Hypothalamus (tissue), 51 donors: Measurements from ENCODE around the gene NRXN2.

Experiments
- DNase-seq, 51 donors: peaks; one replicate each; lab custom pipeline; 2025; lab: John Stamatoyannopoulos, UW

Gene NRXN2

DNA sequence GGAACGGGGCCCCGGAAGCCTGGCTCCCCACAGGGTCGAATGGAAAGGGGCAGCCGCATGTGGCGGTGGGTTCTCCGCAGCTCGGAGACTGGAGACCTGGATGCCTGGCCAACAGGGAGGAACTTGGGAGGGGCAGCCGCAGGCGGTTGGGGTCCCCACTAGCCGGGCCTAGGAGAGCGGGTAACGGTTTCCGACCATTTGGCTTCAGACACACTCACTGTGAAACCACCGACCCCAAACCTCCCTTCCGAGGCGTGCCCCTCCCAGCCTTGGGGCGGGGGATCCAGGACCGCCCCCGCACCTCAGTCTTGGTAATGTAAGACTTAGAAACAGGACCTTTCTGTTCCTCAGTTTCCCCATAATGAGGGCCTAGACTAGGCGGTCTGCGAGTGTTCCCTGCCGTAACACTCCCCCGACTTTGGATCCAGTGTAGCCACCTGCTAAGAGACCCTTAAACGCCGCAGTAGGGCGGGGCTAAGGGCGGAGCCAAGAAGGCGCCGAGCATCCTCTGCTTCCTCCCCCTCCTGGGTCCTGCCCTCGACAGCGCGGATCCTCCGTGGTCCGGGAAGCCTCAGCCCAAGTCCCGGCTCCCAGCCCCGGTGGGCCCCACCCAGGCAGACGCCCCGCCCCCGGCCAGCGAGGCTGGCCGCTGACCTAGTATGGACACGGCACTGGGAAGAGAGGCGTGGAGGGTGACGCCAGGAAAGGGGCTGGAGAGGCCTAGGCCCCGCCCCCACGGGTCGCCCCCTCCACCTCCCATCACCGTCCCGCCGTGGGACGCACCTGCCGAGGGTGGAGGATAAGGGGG lies 22.7 kb upstream of the NRXN2 start:
- peak in 29 of 51 donors; percentile 18 to 71 (median 48) for DNase-seq

GRCh38 chr11:64745189-64745520 lies 22.2 kb upstream of the NRXN2 start:
- DNase-seq = peak in 27 of 51 donors; percentile 15 to 55 (median 35)

DNA sequence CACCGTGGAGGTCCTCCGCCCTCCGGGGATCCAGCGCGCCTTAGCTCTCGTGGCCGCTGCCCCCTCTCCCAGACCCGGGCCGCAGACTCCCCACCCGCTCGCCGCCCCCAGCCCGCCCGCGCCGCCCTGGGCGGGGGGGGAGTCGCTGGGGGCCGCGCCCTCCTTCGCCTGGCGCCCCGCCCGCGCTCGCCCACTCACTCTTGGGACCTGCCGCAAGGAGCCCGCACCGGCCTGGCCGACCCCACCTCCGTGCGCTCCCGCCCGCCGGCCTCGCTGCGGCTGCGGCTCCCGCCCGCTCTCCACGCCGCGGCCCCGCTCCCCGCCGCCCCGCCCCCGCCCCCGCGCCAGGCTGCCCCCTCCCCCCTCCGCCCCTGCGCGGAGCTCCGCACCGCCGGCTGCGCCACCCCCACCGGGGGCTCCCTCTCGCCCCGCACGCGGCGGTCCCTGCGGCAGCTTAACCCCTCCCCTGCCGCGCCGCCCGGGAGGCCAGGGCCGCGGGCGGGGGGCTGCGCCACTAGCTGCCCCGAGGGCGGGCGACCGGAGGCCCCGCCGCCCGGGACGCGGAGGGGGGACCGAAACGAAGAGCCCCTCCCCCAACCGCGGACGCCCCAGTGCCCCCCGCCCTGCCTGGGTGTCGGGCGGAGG lies 21.7 kb upstream of the NRXN2 start:
- DNase-seq = peak in 1 of 51 donors; percentile 41

- peak in 31 of 51 donors; percentile 16 to 67 (median 43) for DNase-seq
Measured at GRCh38 chr11:64743591-64744543, 20.9 kb upstream of the NRXN2 start, which contains the start of gene RASGRP2. Gene RASGRP2, minus strand, starts transcription at chr11:64744142. Its CDS starts 1,276 bp downstream, at chr11:64742866.

GRCh38 chr11:64742889-64743590 lies 20.0 kb upstream of the NRXN2 start:
- peak in 24 of 51 donors; percentile 18 to 70 (median 34) for DNase-seq

GRCh38 chr11:64742087-64742888 lies 19.3 kb upstream of the NRXN2 start:
- no peak for DNase-seq

- no peak for DNase-seq
Measured at GRCh38 chr11:64741375-64742086, 18.5 kb upstream of the NRXN2 start.

- no peak for DNase-seq
Measured at GRCh38 chr11:64739871-64740270, 16.9 kb upstream of the NRXN2 start.

- DNase-seq = no peak
Measured at GRCh38 chr11:64736654-64737053, 13.7 kb upstream of the NRXN2 start.

- no peak for DNase-seq
Measured at GRCh38 chr11:64735725-64736259, 12.8 kb upstream of the NRXN2 start.

GRCh38 chr11:64734811-64735724 lies 12.1 kb upstream of the NRXN2 start:
- no peak for DNase-seq

- DNase-seq = no peak
Measured at GRCh38 chr11:64731601-64732000, 8.6 kb upstream of the NRXN2 start.

DNA sequence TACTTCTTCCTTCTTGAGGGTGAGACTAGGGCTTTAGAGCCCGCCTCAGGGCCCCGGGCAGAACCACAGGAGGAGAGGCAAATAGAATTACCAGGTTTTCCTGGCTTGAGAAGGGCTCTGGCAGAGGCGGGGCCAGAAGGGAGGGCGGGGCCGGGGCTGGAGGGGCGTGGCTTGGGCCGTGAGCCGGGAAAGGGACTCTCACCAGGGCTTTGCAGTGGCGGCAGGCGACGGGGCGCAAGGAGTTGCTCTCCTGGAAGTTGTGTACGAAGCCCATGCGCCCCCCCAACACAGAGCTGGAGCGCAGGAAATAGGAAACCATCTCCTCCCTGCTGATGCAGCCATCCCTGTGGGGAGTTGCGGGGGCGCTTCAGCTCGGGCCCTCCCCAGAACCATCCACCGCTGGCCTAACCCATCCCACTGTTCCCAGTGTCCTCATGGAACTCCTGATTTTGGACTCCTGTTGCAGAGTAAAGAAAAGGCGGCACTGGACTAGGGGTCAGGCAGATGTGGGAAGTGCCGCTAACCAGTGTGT lies 6.9 kb upstream of the NRXN2 start:
- DNase-seq = no peak

GRCh38 chr11:64728757-64729365 lies 5.9 kb upstream of the NRXN2 start:
- DNase-seq = no peak

GRCh38 chr11:64726867-64727530 lies 4.0 kb upstream of the NRXN2 start:
- no peak for DNase-seq

DNA sequence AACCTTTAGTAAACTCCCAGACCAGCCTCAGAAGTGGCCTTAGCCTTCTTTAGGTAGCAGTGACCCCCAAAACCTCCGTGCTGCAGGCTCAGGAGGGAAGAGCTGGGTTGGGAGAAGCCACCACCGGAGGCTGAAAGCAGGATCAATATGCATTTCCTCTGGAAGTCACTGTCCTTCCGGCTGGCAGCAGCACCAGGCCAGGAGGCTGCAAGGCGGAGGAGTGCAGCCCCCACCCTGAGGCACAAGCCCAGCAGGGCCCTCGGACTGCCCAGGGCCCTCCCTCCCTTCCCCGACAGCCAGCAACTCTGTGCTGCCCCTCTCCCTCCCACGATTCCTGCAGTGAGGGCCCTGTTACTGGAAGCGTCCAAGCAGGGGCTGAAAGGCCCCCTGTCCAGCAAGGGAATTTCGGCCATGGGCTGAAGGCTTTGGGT lies 3.2 kb upstream of the NRXN2 start:
- no peak for DNase-seq
